Fibroblast of mammary gland (primary cell): Measurements from ENCODE around the gene SYT12.

Experiments used
- DNase-seq: peaks from one replicate; pipeline ENCODE4 v3.0.0-alpha.2; 2010; ENCODE audit warnings: low read depth
- H3K4me3 ChIP-seq: 2 replicates; pipeline ENCODE4 v1.5.1; 2011; ENCODE audit warnings: low read depth, mild to moderate bottlenecking, low read length, moderate library complexity; ENCODE audit not compliant: control insufficient read depth
- CTCF ChIP-seq: conservative IDR thresholded peaks from 2 replicates; pipeline ENCODE4 v1.5.1; 2011; ENCODE audit warnings: low read depth, low read length, inconsistent platforms; ENCODE audit not compliant: control insufficient read depth, insufficient read depth

SYT12 gene

DNA sequence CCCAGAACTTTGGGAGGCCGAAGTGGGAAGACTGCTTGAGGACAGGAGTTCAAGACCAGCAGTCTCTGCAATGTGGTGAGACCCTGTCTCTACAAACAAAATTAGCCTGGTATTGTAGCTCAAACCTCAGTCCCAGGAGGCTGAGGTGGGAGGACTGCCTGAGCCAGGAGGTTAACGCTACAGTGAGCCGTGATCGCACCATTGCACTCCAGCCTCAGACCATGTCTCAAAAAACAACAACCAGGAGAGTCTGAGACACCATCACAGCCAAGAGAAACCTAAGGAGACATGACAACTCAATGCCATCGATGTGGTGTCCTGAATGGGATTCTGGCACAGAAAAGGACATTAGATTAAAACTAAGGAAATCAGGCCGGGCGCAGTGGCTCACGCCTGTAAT is 67.8 kb downstream of the SYT12 start:
- H3K4me3 ChIP-seq = no peak overlapping the region
- no peak for TF ChIP-seq CTCF
- DNase-seq = no peak

DNA sequence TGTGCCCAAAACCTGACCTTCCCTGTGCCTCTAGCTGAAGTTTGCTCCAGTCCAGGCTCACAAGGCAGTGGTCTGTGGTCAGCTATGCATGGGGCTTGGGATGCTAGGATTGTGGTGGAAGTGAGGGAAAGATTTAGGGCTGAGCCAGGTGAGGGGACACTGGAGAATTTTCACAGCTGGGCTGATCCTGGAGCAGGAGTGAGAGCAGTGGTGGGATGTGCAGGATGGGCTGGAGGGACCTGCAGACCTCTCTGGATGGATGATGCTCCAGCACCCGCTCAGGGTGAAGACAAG is 72.2 kb downstream of the SYT12 start:
- no peak for TF ChIP-seq CTCF
- no peak overlapping the region for H3K4me3 ChIP-seq
- DNase-seq = no peak

DNA sequence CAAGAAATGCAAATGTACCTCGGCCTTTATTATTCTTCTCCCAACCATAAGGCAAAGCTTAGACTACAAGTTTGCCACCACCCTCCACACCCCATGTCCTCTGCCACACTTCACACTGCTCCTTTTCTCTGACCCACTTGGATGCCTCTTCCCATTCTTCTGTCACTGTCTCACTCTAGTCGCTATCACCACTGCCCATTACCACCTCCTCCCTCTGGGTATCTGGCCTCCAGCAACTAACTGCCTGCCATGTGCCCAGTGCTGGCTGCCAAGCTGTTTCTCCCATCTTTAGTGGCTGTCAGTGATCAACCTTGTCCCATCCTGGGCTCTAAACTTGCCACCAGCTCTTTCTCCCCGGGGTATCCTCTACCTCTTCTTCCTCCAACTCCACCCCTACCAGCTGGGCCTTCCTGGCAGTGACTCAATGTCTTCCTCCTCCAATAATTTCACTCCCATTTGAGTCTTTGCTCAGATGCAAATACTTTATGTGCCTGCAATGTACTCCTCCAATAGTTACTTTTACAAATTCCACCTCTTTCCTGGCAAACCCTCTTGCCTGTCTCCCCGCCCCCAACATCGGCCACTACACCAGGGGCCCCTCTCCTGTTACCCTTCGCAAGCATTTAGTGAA is 76.0 kb downstream of the SYT12 start:
- no peak for DNase-seq
- no peak for TF ChIP-seq CTCF
- H3K4me3 ChIP-seq = no peak overlapping the region

DNA sequence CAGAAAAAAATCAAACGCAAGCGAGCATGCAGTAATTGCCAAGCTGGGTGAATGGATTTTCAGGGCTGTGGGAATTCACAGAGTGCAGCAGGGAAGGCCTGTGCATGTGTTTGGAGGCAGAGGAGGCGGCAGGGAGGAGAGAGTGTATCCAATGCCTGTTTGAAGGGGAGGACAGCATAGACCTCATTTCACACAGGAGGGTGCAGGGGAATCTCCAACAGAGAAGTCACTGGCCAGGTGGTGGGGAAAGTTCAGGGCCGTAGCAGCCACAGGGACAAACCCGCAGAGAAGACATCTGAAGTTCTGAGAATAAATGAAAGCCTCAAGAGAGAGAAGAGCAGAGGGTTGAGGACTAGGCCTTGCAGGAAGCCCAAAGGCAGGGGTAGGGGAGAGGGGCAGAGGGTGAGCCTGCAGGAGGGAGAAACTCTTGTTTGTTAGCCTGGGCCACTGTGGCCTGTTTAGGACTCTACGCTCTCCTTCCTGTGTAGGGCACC is 76.9 kb downstream of the SYT12 start:
- H3K4me3 ChIP-seq = no peak overlapping the region
- TF ChIP-seq CTCF = no peak
- DNase-seq = no peak
